Measurements from ENCODE around the gene C12orf57. TPM values are rescaled to one million over a fixed set of nuclear protein-coding genes. Genes with fewer than 3 reads are reported as not detected.

The C12orf57 gene
- total RNA-seq, 3 donors from 2014 or later: 180 to 190 (median 184) TPM

- DNase-seq (peak; percentile 26), ATAC-seq (peak; percentile 13 to 20)
- Mint-ChIP-seq H3K4me1 (ENCODE audit: low read depth) (peaks cover 71% of the 10 kb centered on the region), H3K4me3 (peak overlapping the region; percentile 95), H3K36me3 (ENCODE audit: insufficient read depth) (peaks cover 33% of the 10 kb centered on the region), H3K27me3 (ENCODE audit: low read depth) (no peaks in the 10 kb centered on the region), H3K9me3 (no peaks in the 10 kb centered on the region)
These were observed 7.8 kb downstream of the C12orf57 start for GRCh38 chr12:6951551-6952120.

GRCh38 chr12:6952121-6952862 lies 8.5 kb downstream of the C12orf57 start:
- DNase-seq (peak; percentile 21), ATAC-seq (no peak)
- no peaks in the 10 kb centered on the region for H3K9me3 Mint-ChIP-seq
- H3K36me3 Mint-ChIP-seq (ENCODE audit: insufficient read depth): peaks cover 40% of the 10 kb centered on the region
- H3K4me1 Mint-ChIP-seq (ENCODE audit: low read depth): peaks cover 71% of the 10 kb centered on the region
- peak overlapping the region; percentile 95 for H3K4me3 Mint-ChIP-seq
- no peaks in the 10 kb centered on the region for H3K27me3 Mint-ChIP-seq (ENCODE audit: low read depth)

- no peak for ATAC-seq
These were observed 9.1 kb downstream of the C12orf57 start for GRCh38 chr12:6952863-6953441.

GRCh38 chr12:6953442-6954315 lies 9.9 kb downstream of the C12orf57 start:
- peak; percentile 77 for DNase-seq

More at GRCh38 chr12:6952863-6953441, 9.1 kb downstream of the C12orf57 start:
- H3K4me1 Mint-ChIP-seq (ENCODE audit: low read depth): peaks cover 70% of the 10 kb centered on the region
- peaks cover 40% of the 10 kb centered on the region for H3K36me3 Mint-ChIP-seq (ENCODE audit: insufficient read depth)
- no peaks in the 10 kb centered on the region for H3K9me3 Mint-ChIP-seq
- DNase-seq: peak; percentile 17
- H3K4me3 Mint-ChIP-seq: peak overlapping the region; percentile 95
- H3K27me3 Mint-ChIP-seq (ENCODE audit: low read depth): no peaks in the 10 kb centered on the region

GRCh38 chr12:6954316-6955107 lies 10.7 kb downstream of the C12orf57 start:
- Mint-ChIP-seq H3K36me3 (ENCODE audit: insufficient read depth) (peaks cover 54% of the 10 kb centered on the region), H3K4me1 (ENCODE audit: low read depth) (peaks cover 71% of the 10 kb centered on the region), H3K4me3 (peak overlapping the region; percentile 95), H3K27me3 (ENCODE audit: low read depth) (no peaks in the 10 kb centered on the region), H3K9me3 (no peaks in the 10 kb centered on the region)
- DNase-seq (no peak), ATAC-seq (no peak)

More at GRCh38 chr12:6953442-6954315, 9.9 kb downstream of the C12orf57 start:
- no peaks in the 10 kb centered on the region for H3K27me3 Mint-ChIP-seq (ENCODE audit: low read depth)
- H3K4me1 Mint-ChIP-seq (ENCODE audit: low read depth): peaks cover 70% of the 10 kb centered on the region
- no peaks in the 10 kb centered on the region for H3K9me3 Mint-ChIP-seq
- ATAC-seq: peak; percentile 34 to 41
- peak overlapping the region; percentile 95 for H3K4me3 Mint-ChIP-seq
- peaks cover 46% of the 10 kb centered on the region for H3K36me3 Mint-ChIP-seq (ENCODE audit: insufficient read depth)

- peaks cover 54% of the 10 kb centered on the region for H3K36me3 Mint-ChIP-seq (ENCODE audit: insufficient read depth)
- peaks cover 71% of the 10 kb centered on the region for H3K4me1 Mint-ChIP-seq (ENCODE audit: low read depth)
- no peaks in the 10 kb centered on the region for H3K9me3 Mint-ChIP-seq
- peak overlapping the region; percentile 95 for H3K4me3 Mint-ChIP-seq
- ATAC-seq (no peak), DNase-seq (no peak)
- H3K27me3 Mint-ChIP-seq (ENCODE audit: low read depth): no peaks in the 10 kb centered on the region
These were observed 11.5 kb downstream of the C12orf57 start for GRCh38 chr12:6955108-6956020.

- Mint-ChIP-seq H3K27me3 (ENCODE audit: low read depth) (no peaks in the 10 kb centered on the region), H3K4me3 (peak overlapping the region; percentile 74), H3K9me3 (no peaks in the 10 kb centered on the region), H3K36me3 (ENCODE audit: insufficient read depth) (peaks cover 57% of the 10 kb centered on the region), H3K4me1 (ENCODE audit: low read depth) (peaks cover 73% of the 10 kb centered on the region)
- DNase-seq (peak; percentile 32), ATAC-seq (no peak)
These were observed 12.4 kb downstream of the C12orf57 start for GRCh38 chr12:6956021-6956727.

- peaks cover 83% of the 10 kb centered on the region for H3K4me1 Mint-ChIP-seq (ENCODE audit: low read depth)
- peaks cover 54% of the 10 kb centered on the region for H3K36me3 Mint-ChIP-seq (ENCODE audit: insufficient read depth)
- no peaks in the 10 kb centered on the region for H3K27me3 Mint-ChIP-seq (ENCODE audit: low read depth)
- DNase-seq (peak; percentile 20), ATAC-seq (no peak)
- H3K4me3 Mint-ChIP-seq: peak overlapping the region; percentile 91
- H3K9me3 Mint-ChIP-seq: no peaks in the 10 kb centered on the region
These were observed 13.4 kb downstream of the C12orf57 start for GRCh38 chr12:6957151-6957701.

GRCh38 chr12:6957741-6958608 lies 14.2 kb downstream of the C12orf57 start:
- Mint-ChIP-seq H3K27me3 (ENCODE audit: low read depth) (no peaks in the 10 kb centered on the region), H3K9me3 (no peaks in the 10 kb centered on the region), H3K4me3 (peak overlapping the region; percentile 91), H3K36me3 (ENCODE audit: insufficient read depth) (peaks cover 48% of the 10 kb centered on the region), H3K4me1 (ENCODE audit: low read depth) (peaks cover 86% of the 10 kb centered on the region)
- ATAC-seq (no peak), DNase-seq (peak; percentile 18)

- Mint-ChIP-seq H3K36me3 (ENCODE audit: insufficient read depth) (peaks cover 43% of the 10 kb centered on the region), H3K4me3 (peak overlapping the region; percentile 91), H3K4me1 (ENCODE audit: low read depth) (peaks cover 86% of the 10 kb centered on the region), H3K27me3 (ENCODE audit: low read depth) (no peaks in the 10 kb centered on the region), H3K9me3 (no peaks in the 10 kb centered on the region)
- no peak for ATAC-seq
- no peak for DNase-seq
These were observed 14.8 kb downstream of the C12orf57 start for GRCh38 chr12:6958609-6959057.

GRCh38 chr12:6959058-6959804 lies 15.4 kb downstream of the C12orf57 start:
- H3K36me3 Mint-ChIP-seq (ENCODE audit: insufficient read depth): peaks cover 41% of the 10 kb centered on the region
- no peaks in the 10 kb centered on the region for H3K9me3 Mint-ChIP-seq
- H3K4me1 Mint-ChIP-seq (ENCODE audit: low read depth): peaks cover 86% of the 10 kb centered on the region
- no peaks in the 10 kb centered on the region for H3K27me3 Mint-ChIP-seq (ENCODE audit: low read depth)
- ATAC-seq (peak; percentile 44 to 47), DNase-seq (peak; percentile 68)
- H3K4me3 Mint-ChIP-seq: peak overlapping the region; percentile 91

Data from activated T-cell treated with anti-CD3 and anti-CD28 coated beads, Interleukin-2, amount 50 U/mL, for 4 hours (primary cell).